SU-DHL-6 (cell line): ENCODE data around the gene AFF3.
"Not testable (repeated sequence)": the region's sequence is repeated elsewhere in the genome, so short reads cannot be mapped to it uniquely, and the experiment has no call there.

Experiments used
- H2AFZ ChIP-seq: fragments of 200-600 bp; sonication (generic); 2 replicates; pipeline ENCODE4 v1.6.1; 2014; ENCODE audit warnings: low read depth, mild to moderate bottlenecking, moderate library complexity, mixed read lengths, antibody characterized with exemption, low read length; ENCODE audit not compliant: severe bottlenecking
- H3F3A ChIP-seq: fragments of 200-600 bp; shearing (Covaris generic); 2 replicates; pipeline ENCODE4 v1.6.0; 2016; ENCODE audit warnings: antibody characterized with exemption, mild to moderate bottlenecking; ENCODE audit not compliant: insufficient read depth
- H3K27ac ChIP-seq: fragments of 200-600 bp; sonication (generic); 2 replicates; pipeline ENCODE4 v1.5.1; 2016; ENCODE audit warnings: low read depth, mild to moderate bottlenecking, low read length, moderate library complexity, mixed read lengths
- H3K27me3 ChIP-seq: fragments of 200-600 bp; sonication (generic), shearing (Covaris generic); 2 replicates; pipeline ENCODE4 v1.6.0; 2014; ENCODE audit warnings: mild to moderate bottlenecking, low read length
- H3K36me3 ChIP-seq: fragments of 200-600 bp; sonication (generic); 2 replicates; pipeline ENCODE4 v1.6.1; 2014; ENCODE audit warnings: mild to moderate bottlenecking, low read length, mixed read lengths
- H3K4me2 ChIP-seq: fragments of 300-600, 200-600 bp; shearing (Covaris generic), sonication (generic); 2 replicates; pipeline ENCODE4 v1.6.0; 2014; ENCODE audit warnings: low read length, low read depth, mild to moderate bottlenecking; ENCODE audit not compliant: poor library complexity, severe bottlenecking
- H3K4me3 ChIP-seq: fragments of 200-600 bp; sonication (generic); 2 replicates; pipeline ENCODE4 v1.5.1; 2014; ENCODE audit warnings: antibody characterized with exemption, low read length, mild to moderate bottlenecking, mixed read lengths; ENCODE audit not compliant: insufficient read depth, poor library complexity, severe bottlenecking
- H3K79me2 ChIP-seq: fragments of 200-600 bp; sonication (generic); 2 replicates; pipeline ENCODE4 v1.6.1; 2014; ENCODE audit warnings: mild to moderate bottlenecking, low read length, moderate library complexity; ENCODE audit not compliant: insufficient read depth
- H3K9ac ChIP-seq: fragments of 200-600 bp; sonication (generic); 2 replicates; pipeline ENCODE4 v1.7.0; 2014; ENCODE audit warnings: mild to moderate bottlenecking, low read length
- H3K9me2 ChIP-seq: fragments of 200-600 bp; sonication (generic); replicated peaks from 2 replicates; pipeline ENCODE4 v1.6.1; 2014; ENCODE audit warnings: low read length; ENCODE audit not compliant: insufficient read depth
- H3K9me3 ChIP-seq: fragments of 200-600 bp; sonication (generic); 2 replicates; pipeline ENCODE4 v1.6.1; 2014; ENCODE audit warnings: low read length, mixed read lengths; ENCODE audit not compliant: insufficient read depth
- H4K20me1 ChIP-seq: fragments of 200-600 bp; sonication (generic); 2 replicates; pipeline ENCODE4 v1.6.1; 2014; ENCODE audit warnings: low read depth, mild to moderate bottlenecking, antibody characterized with exemption, low read length, moderate library complexity, mixed read lengths
- CTCF ChIP-seq: fragments of 200-600 bp; sonication (generic); IDR thresholded peaks from one replicate; pipeline ENCODE4 v1.5.1; 2017; ENCODE audit warnings: antibody characterized with exemption, mild to moderate bottlenecking, low read length, moderate library complexity; ENCODE audit not compliant: insufficient read depth, poor library complexity, severe bottlenecking
- EZH2phosphoT487 ChIP-seq: fragments of 200-600 bp; sonication (generic), shearing (Covaris generic); conservative IDR thresholded peaks from 2 replicates; pipeline ENCODE4 v1.6.1; 2018; ENCODE audit warnings: mild to moderate bottlenecking, antibody characterized with exemption, low read length, moderate library complexity, mixed read lengths

AFF3 gene

GRCh38 chr2:99949530-99949929 lies 192.9 kb downstream of the AFF3 start:
- Histone ChIP-seq H3K27ac (no peak overlapping the region), H3K27me3 (no peaks in the 10 kb centered on the region), H2AFZ (no peak overlapping the region), H3K4me3 (no peak overlapping the region), H3K79me2 (no peaks in the 10 kb centered on the region), H3K9me2 (no peaks in the 10 kb centered on the region), H3K9me3 (no peaks in the 10 kb centered on the region), H3F3A (no peaks in the 10 kb centered on the region), H4K20me1 (no peaks in the 10 kb centered on the region), H3K4me2 (no peak overlapping the region), H3K9ac (no peak overlapping the region), H3K36me3 (no peaks in the 10 kb centered on the region)
- TF ChIP-seq CTCF = no peak
- TF ChIP-seq EZH2phosphoT487 = no peak

GRCh38 chr2:99948010-99948409 lies 194.4 kb downstream of the AFF3 start:
- no peaks in the 10 kb centered on the region for H3K27me3 ChIP-seq
- H4K20me1 ChIP-seq = no peaks in the 10 kb centered on the region
- no peaks in the 10 kb centered on the region for H3K9me3 ChIP-seq
- no peak overlapping the region for H3K4me2 ChIP-seq
- no peak overlapping the region for H3K4me3 ChIP-seq
- no peaks in the 10 kb centered on the region for H3K36me3 ChIP-seq
- H3K9ac ChIP-seq = no peak overlapping the region
- no peaks in the 10 kb centered on the region for H3K79me2 ChIP-seq
- TF ChIP-seq CTCF = no peak
- no peak for TF ChIP-seq EZH2phosphoT487
- no peaks in the 10 kb centered on the region for H3F3A ChIP-seq
- no peak overlapping the region for H2AFZ ChIP-seq
- H3K9me2 ChIP-seq = no peaks in the 10 kb centered on the region
- H3K27ac ChIP-seq = no peak overlapping the region

- not testable (repeated sequence) for H3K9ac ChIP-seq, H3K27ac ChIP-seq, H2AFZ ChIP-seq, H4K20me1 ChIP-seq, H3K4me3 ChIP-seq, H3K9me2 ChIP-seq, H3K9me3 ChIP-seq, H3K27me3 ChIP-seq, H3K36me3 ChIP-seq, H3K79me2 ChIP-seq, H3F3A ChIP-seq, H3K4me2 ChIP-seq
These were observed 195.0 kb downstream of the AFF3 start for GRCh38 chr2:99947366-99947765.

GRCh38 chr2:99944019-99944418 lies 198.4 kb downstream of the AFF3 start:
- Histone ChIP-seq H3K27me3 (no peaks in the 10 kb centered on the region), H3K9ac (no peak overlapping the region), H3K4me2 (no peak overlapping the region), H3K4me3 (no peak overlapping the region), H3K36me3 (no peaks in the 10 kb centered on the region), H3K27ac (no peak overlapping the region), H3K9me3 (no peaks in the 10 kb centered on the region), H3K9me2 (no peaks in the 10 kb centered on the region), H2AFZ (no peak overlapping the region), H3K79me2 (no peaks in the 10 kb centered on the region), H3F3A (no peaks in the 10 kb centered on the region), H4K20me1 (no peaks in the 10 kb centered on the region)
- no peak for TF ChIP-seq EZH2phosphoT487
